B cell (primary cell): ENCODE measurements around the gene PERCC1. TPM values are rescaled to one million over a fixed set of nuclear protein-coding genes. Genes with fewer than 3 reads are reported as not detected.

Experiments
- ATAC-seq: fragments of 200-7000 bp; cut with Tn5 transposase; one replicate; pipeline ENCODE4 v1.10.0; 2021; ENCODE audit warnings: low read depth, mild to moderate bottlenecking, moderate number of reproducible peaks, moderate library complexity
- CTCF ChIA-PET: fragments of 350-600 bp; sonication (Branson Sonifier 250); formaldehyde crosslinking; loops from one replicate; lab custom pipeline; 2021; ENCODE audit warnings: antibody characterized with exemption, inconsistent platforms; lab: Charles Lee
- POLR2A ChIA-PET: fragments of 350-600 bp; sonication (Branson Sonifier 250); formaldehyde crosslinking; loops from one replicate; lab custom pipeline; 2021; ENCODE audit warnings: antibody characterized with exemption; lab: Charles Lee
- DNase-seq: peaks from one replicate; pipeline ENCODE4 v3.0.0; 2013
- H2AFZ ChIP-seq: 2 replicates; pipeline ENCODE4 v1.6.1; 2012; ENCODE audit warnings: mild to moderate bottlenecking, low read depth, low read length; ENCODE audit not compliant: insufficient read depth, poor library complexity, severe bottlenecking
- H3K27ac ChIP-seq, 2 donors: 1 replicate in 1 of 2; 2 replicates in 1 of 2; pipeline ENCODE4 v1.5.1; 2012 to 2013; ENCODE audit warnings: low read length in 2 of 2, mild to moderate bottlenecking in 2 of 2, moderate library complexity in 1 of 2
- H3K27me3 ChIP-seq, 4 experiments: fragments of 200-600 bp in 1 of 4; sonication (generic) in 1 of 4; replicated peaks in 1 of 4; 1 replicate in 2 of 4; 2 replicates in 2 of 4; pipeline versions ENCODE4 v1.6.1 to v1.7.0; 2013 to 2016; ENCODE audit warnings: low read length in 3 of 4, mild to moderate bottlenecking in 2 of 4, mixed read lengths in 1 of 4, moderate library complexity in 1 of 4; ENCODE audit not compliant: insufficient read depth in 4 of 4, control insufficient read depth in 3 of 4; ENCODE audit errors: control extremely low read depth in 1 of 4
- H3K36me3 ChIP-seq, 2 experiments: replicated peaks in 1 of 2; 1 replicate in 1 of 2; 2 replicates in 1 of 2; pipeline versions ENCODE4 v1.6.1 to v1.7.1; 2013; ENCODE audit warnings: low read length in 1 of 2; ENCODE audit not compliant: insufficient read depth in 2 of 2, control insufficient read depth in 1 of 2; ENCODE audit errors: control extremely low read depth in 1 of 2, extremely low read depth in 1 of 2
- H3K4me1 ChIP-seq, 2 donors: fragments of 200-600 bp in 1 of 2; sonication (generic) in 1 of 2; 1 replicate in 1 of 2; 2 replicates in 1 of 2; pipeline versions ENCODE4 v1.5.1 to v1.6.1; 2013 to 2017; ENCODE audit warnings: low read length in 2 of 2; ENCODE audit not compliant: control insufficient read depth in 2 of 2, insufficient read depth in 2 of 2
- H3K4me2 ChIP-seq: replicated peaks from 2 replicates; pipeline ENCODE3; 2012; ENCODE audit warnings: mild to moderate bottlenecking, low read depth, low read length; ENCODE audit not compliant: poor library complexity, severe bottlenecking
- H3K4me3 ChIP-seq, 5 experiments: fragments of 200-600 bp in 1 of 5; sonication (generic) in 1 of 5; 1 replicate in 3 of 5; 2 replicates in 2 of 5; pipeline versions ENCODE4 v1.5.1 to v1.7.0; 2011 to 2016; ENCODE audit warnings: low read length in 4 of 5, mild to moderate bottlenecking in 4 of 5, low read depth in 2 of 5, control low read depth in 1 of 5, moderate library complexity in 1 of 5; ENCODE audit not compliant: insufficient read depth in 1 of 5; ENCODE audit errors: control extremely low read depth in 1 of 5, extremely low read depth in 1 of 5
- H3K79me2 ChIP-seq: fragments of 200-600 bp; sonication (generic); one replicate; pipeline ENCODE4 v1.6.0; 2016; ENCODE audit warnings: low read length; ENCODE audit not compliant: control insufficient read depth, insufficient read depth
- H3K9ac ChIP-seq: fragments of 200-600 bp; sonication (generic); 2 replicates; pipeline ENCODE4 v1.6.1; 2017; ENCODE audit warnings: mild to moderate bottlenecking, low read length, moderate library complexity
- H3K9me3 ChIP-seq, 3 donors: one replicate each; pipeline versions ENCODE4 v1.6.1 to v1.7.1; 2013; ENCODE audit warnings: low read length in 2 of 3; ENCODE audit not compliant: control insufficient read depth in 2 of 3, insufficient read depth in 1 of 3; ENCODE audit errors: control extremely low read depth in 1 of 3
- H4K20me1 ChIP-seq: 2 replicates; pipeline ENCODE4 v1.6.0; 2012; ENCODE audit warnings: mild to moderate bottlenecking, low read length; ENCODE audit not compliant: insufficient read depth, control insufficient read depth, poor library complexity, severe bottlenecking
- H3K27ac Mint-ChIP-seq: one replicate; pipeline ENCODE4 v1.8.0; 2021; ENCODE audit warnings: mixed read lengths
- H3K27me3 Mint-ChIP-seq: one replicate; pipeline ENCODE4 v1.8.0; 2021; ENCODE audit warnings: mixed read lengths
- H3K4me1 Mint-ChIP-seq: one replicate; pipeline ENCODE4 v1.8.0; 2021; ENCODE audit warnings: mixed read lengths
- H3K4me3 Mint-ChIP-seq: one replicate; pipeline ENCODE4 v1.8.0; 2021; ENCODE audit warnings: mixed read lengths
- H3K9me3 Mint-ChIP-seq: one replicate; pipeline ENCODE4 v1.8.0; 2022; ENCODE audit warnings: mixed read lengths; ENCODE audit not compliant: insufficient read depth
- CTCF ChIP-seq: fragments of 200-600 bp; IDR thresholded peaks from one replicate; pipeline ENCODE4 v1.8.0; 2022; ENCODE audit warnings: antibody characterized with exemption, mild to moderate bottlenecking
- EZH2 ChIP-seq: IDR thresholded peaks from 2 replicates; pipeline ENCODE4 v1.6.1; 2012; ENCODE audit warnings: borderline replicate concordance, low read depth, mild to moderate bottlenecking, moderate library complexity, low read length; ENCODE audit not compliant: insufficient read depth, poor library complexity, severe bottlenecking
- WGBS: methylation state at CpG from one replicate; pipeline ENCODE4 v1.1.5; 2013; ENCODE audit warnings: missing lambda C conversion rate; ENCODE audit not compliant: insufficient coverage; 5-methylcytosine and 5-hydroxymethylcytosine counted together
- intact Hi-C: fragments of 100-400 bp; cut with micrococcal nuclease; formaldehyde crosslinking; loops from one replicate; pipeline ENCODE4 v1.10.0; 2022
- polyA plus RNA-seq: library from polyadenylated mRNA; depleted of rRNA; stranded (reverse); fragments of >200 nt; gene quantifications from 2 replicates; pipeline ENCODE4 v1.2.3, GENCODE V29; 2012
- total RNA-seq, 2 donors: library from RNA; stranded (reverse); fragments of 120-200 nt in 1 of 2; gene quantifications; 1 replicate in 1 of 2; 2 replicates in 1 of 2; pipeline versions ENCODE4 v1.2.3 to v1.2.4, GENCODE V29; 2013 to 2022

The PERCC1 gene
- total and polyA plus RNA-seq, 2 donors (not counting 1 experiment from before 2014, with no cell fraction given): 0.46 to 0.64 TPM

GRCh38 chr16:1432388-1433262 lies 1.7 kb downstream of the PERCC1 start:
- H3K4me1 Mint-ChIP-seq: peaks cover 5% of the 10 kb centered on the region
- H3K4me1 ChIP-seq: peaks cover 19 to 42% of the 10 kb centered on the region in 2 donors
- peak overlapping the region; percentile 29 for H3K9ac ChIP-seq
- no peaks in the 10 kb centered on the region for H3K27me3 Mint-ChIP-seq
- no peak for ATAC-seq
- peak overlapping the region; percentile 54 for H2AFZ ChIP-seq
- TF ChIP-seq EZH2 (no peak), CTCF (no peak)
- peak overlapping the region in 3 of 5 experiments; percentile 43 to 44 (median 43) for H3K4me3 ChIP-seq
- 66% methylated on average over 50 of the region's 63 CpGs for WGBS
- intact Hi-C loops: no loop called here
- H4K20me1 ChIP-seq: no peaks in the 10 kb centered on the region
- no peaks in the 10 kb centered on the region for H3K9me3 ChIP-seq
- H3K9me3 Mint-ChIP-seq: no peaks in the 10 kb centered on the region
- no peaks in the 10 kb centered on the region for H3K36me3 ChIP-seq
- ChIA-PET POLR2A (interaction anchor here (0.7 to 1.4 kb wide), 5 partner anchors 9 to 60 kb away, joined by 3 to 4 read pairs (median 3); partner anchors contain the start of gene UQCC4), CTCF (interaction anchor here (0.9 kb wide), 1 partner anchor 27 kb away, joined by 3 read pairs; no protein-coding TSS in a partner anchor)
- no peaks in the 10 kb centered on the region for H3K79me2 ChIP-seq
- peak overlapping the region; percentile 65 for H3K27ac Mint-ChIP-seq
- H3K4me3 Mint-ChIP-seq: peak overlapping the region; percentile 49
- no peaks in the 10 kb centered on the region for H3K27me3 ChIP-seq
- H3K27ac ChIP-seq: peak overlapping the region in 1 of 2 donors; percentile 49
- DNase-seq: no peak
- peak overlapping the region; percentile 70 for H3K4me2 ChIP-seq

GRCh38 chr16:1433263-1433560 lies 2.3 kb downstream of the PERCC1 start:
- H3K9me3 ChIP-seq: no peaks in the 10 kb centered on the region
- H3K4me3 Mint-ChIP-seq: no peak overlapping the region
- no peak overlapping the region for H3K27ac Mint-ChIP-seq
- no peak overlapping the region for H2AFZ ChIP-seq
- H3K79me2 ChIP-seq: no peaks in the 10 kb centered on the region
- intact Hi-C loops: no loop called here
- H3K9ac ChIP-seq: peak overlapping the region; percentile 29
- H3K36me3 ChIP-seq: no peaks in the 10 kb centered on the region
- H3K27me3 Mint-ChIP-seq: no peaks in the 10 kb centered on the region
- ChIA-PET POLR2A (interaction anchor here (0.5 to 1.4 kb wide), 5 partner anchors 8 to 59 kb away, joined by 3 to 12 read pairs (median 3); no protein-coding TSS in a partner anchor), CTCF (no interaction called here)
- H3K27me3 ChIP-seq: no peaks in the 10 kb centered on the region
- H4K20me1 ChIP-seq: no peaks in the 10 kb centered on the region
- no peak for ATAC-seq
- peak overlapping the region in 2 of 5 experiments; percentile 43 for H3K4me3 ChIP-seq
- H3K4me1 Mint-ChIP-seq: peaks cover 5% of the 10 kb centered on the region
- H3K4me1 ChIP-seq: peaks cover 17 to 40% of the 10 kb centered on the region in 2 donors
- no peaks in the 10 kb centered on the region for H3K9me3 Mint-ChIP-seq
- H3K27ac ChIP-seq: no peak overlapping the region
- H3K4me2 ChIP-seq: peak overlapping the region; percentile 70
- DNase-seq: no peak
- TF ChIP-seq EZH2 (no peak), CTCF (no peak)
- 92% methylated on average over 14 of the region's 14 CpGs for WGBS
